SK-N-SH treated with all-trans-retinoic acid at 6 μM for 48 hours (cell line): Measurements from ENCODE around the gene ADAMTS6.

ENCODE experiments used
- ATAC-seq: fragments of 200-7000 bp; cut with Tn5 transposase; 3 replicates; pipeline ENCODE4 v1.9.1; 2020; ENCODE audit warnings: mild to moderate bottlenecking, moderate library complexity
- ARNTL ChIP-seq: fragments of 450-650 bp; formaldehyde crosslinking; IDR thresholded peaks from 2 replicates; pipeline ENCODE4 v1.5.0; 2020; ENCODE audit warnings: low read depth, mild to moderate bottlenecking, moderate library complexity, borderline replicate concordance
- BACH2 ChIP-seq: fragments of 250-450 bp; sonication (Bioruptor Pico); IDR thresholded peaks from 2 replicates; pipeline ENCODE4 v1.9.0; 2021; ENCODE audit warnings: mild to moderate bottlenecking, borderline replicate concordance
- CSDC2 ChIP-seq: fragments of 250-450 bp; sonication (Bioruptor Pico); IDR thresholded peaks from 2 replicates; pipeline ENCODE4 v1.5.0; 2020; ENCODE audit warnings: mild to moderate bottlenecking, moderate library complexity
- CSRNP3 ChIP-seq: fragments of 250-450 bp; sonication (Bioruptor Pico); IDR thresholded peaks from 2 replicates; pipeline ENCODE4 v1.5.1; 2021; ENCODE audit warnings: mild to moderate bottlenecking, moderate library complexity
- ESRRG ChIP-seq: fragments of 250-450 bp; sonication (Bioruptor Pico); IDR thresholded peaks from 2 replicates; pipeline ENCODE4 v1.6.1; 2021; ENCODE audit warnings: mild to moderate bottlenecking
- GLIS3 ChIP-seq: fragments of 250-450 bp; sonication (Bioruptor Pico); IDR thresholded peaks from 2 replicates; pipeline ENCODE4 v1.5.0; 2020; ENCODE audit warnings: mild to moderate bottlenecking, moderate library complexity
- ISL1 ChIP-seq: fragments of 250-450 bp; sonication (Bioruptor Pico); IDR thresholded peaks from 2 replicates; pipeline ENCODE4 v2.1.2; 2022; ENCODE audit warnings: mild to moderate bottlenecking, moderate library complexity
- OSR1 ChIP-seq: fragments of 250-450 bp; sonication (Bioruptor Pico); IDR thresholded peaks from 2 replicates; pipeline ENCODE4 v1.8.0; 2022; ENCODE audit warnings: moderate library complexity, mild to moderate bottlenecking, inconsistent platforms
- PPARA ChIP-seq: fragments of 250-450 bp; sonication (Bioruptor Pico); IDR thresholded peaks from 2 replicates; pipeline ENCODE4 v1.5.0; 2020; ENCODE audit warnings: mild to moderate bottlenecking, borderline replicate concordance
- RARB ChIP-seq: fragments of 250-450 bp; sonication (Bioruptor Pico); IDR thresholded peaks from 2 replicates; pipeline ENCODE4 v1.8.0; 2021; ENCODE audit warnings: mild to moderate bottlenecking, moderate library complexity
- SNAI2 ChIP-seq: fragments of 250-450 bp; sonication (Bioruptor Pico); IDR thresholded peaks from 2 replicates; pipeline ENCODE4 v1.5.0; 2020; ENCODE audit warnings: mild to moderate bottlenecking, moderate library complexity
- TCF4 ChIP-seq: fragments of 250-450 bp; sonication (Bioruptor Pico); IDR thresholded peaks from 2 replicates; pipeline ENCODE4 v1.8.0; 2021; ENCODE audit warnings: mild to moderate bottlenecking, moderate library complexity, borderline replicate concordance
- TOX ChIP-seq: fragments of 250-450 bp; sonication (Bioruptor Pico); IDR thresholded peaks from 2 replicates; pipeline ENCODE4 v1.8.0; 2021; ENCODE audit warnings: mild to moderate bottlenecking, moderate library complexity, borderline replicate concordance
- TSHZ2 ChIP-seq: fragments of 250-450 bp; sonication (Bioruptor Pico); IDR thresholded peaks from 2 replicates; pipeline ENCODE4 v1.5.0; 2020; ENCODE audit warnings: mild to moderate bottlenecking, moderate library complexity
- ZC3H10 ChIP-seq: fragments of 250-450 bp; sonication (Bioruptor Pico); IDR thresholded peaks from 2 replicates; pipeline ENCODE4 v1.5.1; 2021; ENCODE audit warnings: mild to moderate bottlenecking, moderate library complexity
- ZFP3 ChIP-seq: fragments of 250-450 bp; sonication (Bioruptor Pico); IDR thresholded peaks from 2 replicates; pipeline ENCODE4 v1.5.0; 2020; ENCODE audit warnings: mild to moderate bottlenecking, moderate library complexity
- ZFP30 ChIP-seq: fragments of 450-650 bp; formaldehyde crosslinking; IDR thresholded peaks from 2 replicates; pipeline ENCODE4 v1.5.0; 2022; ENCODE audit warnings: mild to moderate bottlenecking, moderate library complexity
- ZNF565 ChIP-seq: fragments of 450-650 bp; formaldehyde crosslinking; conservative IDR thresholded peaks from 2 replicates; pipeline ENCODE4 v1.5.0; 2020; ENCODE audit warnings: low read depth, mild to moderate bottlenecking, moderate library complexity
- ZNF70 ChIP-seq: fragments of 450-650 bp; formaldehyde crosslinking; IDR thresholded peaks from 2 replicates; pipeline ENCODE4 v1.5.0; 2020; ENCODE audit warnings: mild to moderate bottlenecking, moderate library complexity
- ZNF8 ChIP-seq: fragments of 450-650 bp; formaldehyde crosslinking; IDR thresholded peaks from 2 replicates; pipeline ENCODE4 v1.5.0; 2020; ENCODE audit warnings: mild to moderate bottlenecking, moderate library complexity
- TF ChIP-seq, protein P1 (sequence below): fragments of 250-450 bp; sonication (Bioruptor Pico); IDR thresholded peaks from 2 replicates; pipeline ENCODE4 v1.8.0; 2021; ENCODE audit warnings: low read depth, mild to moderate bottlenecking, moderate library complexity, borderline replicate concordance
- TF ChIP-seq, protein P2 (sequence below): fragments of 250-450 bp; sonication (Bioruptor Pico); IDR thresholded peaks from 2 replicates; pipeline ENCODE4 v1.5.1; 2020; ENCODE audit warnings: low read depth, mild to moderate bottlenecking, moderate library complexity

Gene ADAMTS6

GRCh38 chr5:65104831-65105230 lies 376.9 kb downstream of the ADAMTS6 start:
- TF ChIP-seq, protein P1, sequence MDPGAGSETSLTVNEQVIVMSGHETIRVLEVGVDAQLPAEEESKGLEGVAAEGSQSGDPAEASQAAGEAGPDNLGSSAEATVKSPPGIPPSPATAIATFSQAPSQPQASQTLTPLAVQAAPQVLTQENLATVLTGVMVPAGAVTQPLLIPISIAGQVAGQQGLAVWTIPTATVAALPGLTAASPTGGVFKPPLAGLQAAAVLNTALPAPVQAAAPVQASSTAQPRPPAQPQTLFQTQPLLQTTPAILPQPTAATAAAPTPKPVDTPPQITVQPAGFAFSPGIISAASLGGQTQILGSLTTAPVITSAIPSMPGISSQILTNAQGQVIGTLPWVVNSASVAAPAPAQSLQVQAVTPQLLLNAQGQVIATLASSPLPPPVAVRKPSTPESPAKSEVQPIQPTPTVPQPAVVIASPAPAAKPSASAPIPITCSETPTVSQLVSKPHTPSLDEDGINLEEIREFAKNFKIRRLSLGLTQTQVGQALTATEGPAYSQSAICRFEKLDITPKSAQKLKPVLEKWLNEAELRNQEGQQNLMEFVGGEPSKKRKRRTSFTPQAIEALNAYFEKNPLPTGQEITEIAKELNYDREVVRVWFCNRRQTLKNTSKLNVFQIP (CRISPR knock-in tag): no peak
- no peak for TF ChIP-seq ARNTL (CRISPR knock-in tag)
- TF ChIP-seq SNAI2 (CRISPR knock-in tag): no peak
- TF ChIP-seq ZFP3 (CRISPR knock-in tag): no peak
- no peak for TF ChIP-seq ZNF70 (CRISPR knock-in tag)
- TF ChIP-seq, protein P2, sequence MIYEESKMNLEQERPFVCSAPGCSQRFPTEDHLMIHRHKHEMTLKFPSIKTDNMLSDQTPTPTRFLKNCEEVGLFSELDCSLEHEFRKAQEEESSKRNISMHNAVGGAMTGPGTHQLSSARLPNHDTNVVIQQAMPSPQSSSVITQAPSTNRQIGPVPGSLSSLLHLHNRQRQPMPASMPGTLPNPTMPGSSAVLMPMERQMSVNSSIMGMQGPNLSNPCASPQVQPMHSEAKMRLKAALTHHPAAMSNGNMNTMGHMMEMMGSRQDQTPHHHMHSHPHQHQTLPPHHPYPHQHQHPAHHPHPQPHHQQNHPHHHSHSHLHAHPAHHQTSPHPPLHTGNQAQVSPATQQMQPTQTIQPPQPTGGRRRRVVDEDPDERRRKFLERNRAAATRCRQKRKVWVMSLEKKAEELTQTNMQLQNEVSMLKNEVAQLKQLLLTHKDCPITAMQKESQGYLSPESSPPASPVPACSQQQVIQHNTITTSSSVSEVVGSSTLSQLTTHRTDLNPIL (CRISPR knock-in tag): no peak
- no peak for TF ChIP-seq ISL1 (CRISPR knock-in tag)
- no peak for TF ChIP-seq PPARA
- TF ChIP-seq ZNF565: no peak
- TF ChIP-seq RARB: no peak
- no peak for TF ChIP-seq CSDC2
- no peak for TF ChIP-seq ZC3H10 (CRISPR knock-in tag)
- no peak for TF ChIP-seq TOX (CRISPR knock-in tag)
- TF ChIP-seq OSR1 (CRISPR knock-in tag): no peak
- TF ChIP-seq TCF4: no peak
- no peak for TF ChIP-seq GLIS3 (CRISPR knock-in tag)
- TF ChIP-seq ESRRG: no peak
- no peak for TF ChIP-seq ZNF8 (CRISPR knock-in tag)
- ATAC-seq: no peak

GRCh38 chr5:65103756-65104440 lies 377.8 kb downstream of the ADAMTS6 start:
- no peak for ATAC-seq
- TF ChIP-seq TCF4: no peak

- TF ChIP-seq OSR1 (CRISPR knock-in tag) (no peak), ESRRG (no peak), PPARA (no peak), ISL1 (CRISPR knock-in tag) (no peak)
- TF ChIP-seq, protein P1 (CRISPR knock-in tag): no peak
- ATAC-seq: peak; percentile 50
These were observed 378.6 kb downstream of the ADAMTS6 start for GRCh38 chr5:65102976-65103711.

- TF ChIP-seq ZFP3 (CRISPR knock-in tag) (no peak), BACH2 (CRISPR knock-in tag) (no peak), ZNF8 (CRISPR knock-in tag) (no peak), ZNF565 (no peak), ISL1 (CRISPR knock-in tag) (no peak), CSRNP3 (CRISPR knock-in tag) (no peak), TSHZ2 (CRISPR knock-in tag) (no peak), TCF4 (no peak), ZFP30 (CRISPR knock-in tag) (no peak), ESRRG (no peak), ZC3H10 (CRISPR knock-in tag) (no peak), TOX (CRISPR knock-in tag) (no peak)
- ATAC-seq: no peak
These were observed 379.2 kb downstream of the ADAMTS6 start for GRCh38 chr5:65102371-65102975.
